GM21723 (cell line): ENCODE measurements around the gene POLQ.
"Not testable (repeated sequence)": the region's sequence is repeated elsewhere in the genome, so short reads cannot be mapped to it uniquely, and the experiment has no call there.

Experiments used
- ATAC-seq: cut with Tn5 transposase; IDR thresholded peaks from one replicate; pipeline ENCODE4 v1.9.1; 2021; ENCODE audit warnings: mild to moderate bottlenecking, moderate library complexity; ENCODE audit not compliant: unreplicated experiment

The POLQ gene

DNA sequence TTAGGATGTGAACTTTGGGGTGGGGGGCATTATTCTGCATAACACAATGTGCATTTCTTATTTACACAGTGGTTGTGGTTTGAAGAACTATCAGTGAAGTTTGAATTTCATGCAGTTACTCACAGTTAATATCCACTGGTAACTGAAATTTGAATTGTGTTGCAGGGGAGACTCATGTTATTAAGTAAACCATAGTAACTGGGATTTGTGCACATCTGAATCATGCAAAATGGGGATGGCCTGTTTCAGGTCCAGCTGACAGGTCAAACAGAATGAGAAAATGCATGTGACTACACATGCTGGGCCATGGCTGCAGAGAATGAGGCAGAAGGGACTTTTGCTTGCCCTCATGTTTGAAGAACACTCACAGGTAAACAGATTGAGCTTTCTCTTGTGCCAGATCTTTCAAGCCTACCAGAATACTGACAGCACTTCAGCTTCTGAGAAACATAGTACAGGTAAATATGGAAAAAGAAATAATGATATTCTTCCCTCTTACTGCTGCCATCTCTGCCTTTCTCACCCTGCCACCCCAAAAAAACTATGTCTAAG, 115.0 kb downstream of the POLQ start:
- no peak for ATAC-seq

DNA sequence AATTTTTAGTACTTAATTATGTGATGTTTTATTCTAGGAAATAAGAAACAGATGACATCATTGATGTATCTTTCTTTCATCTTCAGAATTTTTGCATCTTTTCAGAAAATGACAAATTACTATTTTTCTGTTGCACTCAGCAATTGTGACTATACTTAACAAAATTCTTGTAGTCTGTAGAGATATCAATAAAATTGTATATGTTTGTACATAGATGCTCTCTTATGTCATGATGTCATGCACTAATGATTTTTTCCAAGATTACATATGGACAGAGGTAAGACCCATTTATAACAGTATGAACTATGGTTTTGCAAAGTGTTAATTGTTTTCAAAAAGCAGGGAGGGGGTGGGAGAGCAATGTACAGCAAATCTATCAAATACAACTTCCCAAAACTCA, 121.2 kb downstream of the POLQ start:
- no peak for ATAC-seq

DNA sequence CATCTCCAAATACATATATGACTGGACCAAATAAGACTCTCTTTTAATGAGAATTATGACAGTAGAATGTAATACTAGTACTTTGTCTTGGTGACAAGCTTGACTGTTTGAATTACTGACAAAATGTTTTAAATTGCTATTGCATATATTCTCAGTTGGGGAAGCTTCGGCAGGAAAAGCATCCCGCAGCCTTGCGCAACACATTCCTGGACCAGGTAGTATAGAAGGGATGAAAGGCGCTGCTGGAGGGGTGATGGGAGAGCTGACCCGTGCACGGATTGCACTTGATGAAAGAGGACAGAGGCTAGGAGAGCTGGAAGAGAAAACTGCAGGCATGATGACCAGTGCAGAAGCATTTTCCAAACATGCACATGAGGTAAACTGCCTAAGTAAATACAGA, 127.6 kb downstream of the POLQ start:
- ATAC-seq: no peak

DNA sequence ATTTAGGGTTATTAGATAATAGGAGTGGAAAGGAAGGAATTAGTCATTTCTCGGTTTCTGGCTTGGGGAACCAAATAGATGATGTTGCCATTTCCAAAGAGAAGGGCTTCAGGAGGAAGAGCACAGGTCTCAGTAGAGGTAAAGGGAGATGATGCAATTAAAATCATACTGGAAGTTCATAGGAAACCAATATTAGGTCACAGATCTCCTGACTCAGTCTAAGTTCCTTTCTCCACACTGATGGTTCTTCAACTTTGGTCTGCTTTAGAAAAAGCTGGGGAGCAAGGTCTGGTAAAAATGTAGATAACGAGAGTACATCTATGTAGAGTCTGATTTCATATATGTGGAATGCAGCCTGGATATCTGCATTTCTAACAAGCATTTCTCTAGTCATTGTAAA, 130.9 kb downstream of the POLQ start:
- no peak for ATAC-seq

DNA sequence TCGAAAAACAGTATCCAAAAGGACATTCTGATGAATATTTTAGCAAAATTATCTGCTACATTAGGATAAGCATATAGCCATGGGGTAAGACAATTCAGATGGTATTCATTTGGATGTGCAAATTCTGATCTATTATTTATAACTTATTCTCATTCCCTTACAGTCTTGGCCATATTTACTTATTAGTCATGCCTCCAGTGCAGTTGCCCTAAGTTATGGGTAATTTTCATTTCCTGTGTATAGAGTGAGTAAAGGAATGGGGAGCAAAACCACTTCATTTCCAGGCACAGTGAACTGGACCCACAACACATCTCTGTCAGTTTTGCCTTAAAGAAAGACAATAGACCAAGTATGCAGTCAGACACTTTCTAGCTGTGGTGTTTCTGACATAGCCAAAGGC, 134.3 kb downstream of the POLQ start:
- ATAC-seq: no peak

DNA sequence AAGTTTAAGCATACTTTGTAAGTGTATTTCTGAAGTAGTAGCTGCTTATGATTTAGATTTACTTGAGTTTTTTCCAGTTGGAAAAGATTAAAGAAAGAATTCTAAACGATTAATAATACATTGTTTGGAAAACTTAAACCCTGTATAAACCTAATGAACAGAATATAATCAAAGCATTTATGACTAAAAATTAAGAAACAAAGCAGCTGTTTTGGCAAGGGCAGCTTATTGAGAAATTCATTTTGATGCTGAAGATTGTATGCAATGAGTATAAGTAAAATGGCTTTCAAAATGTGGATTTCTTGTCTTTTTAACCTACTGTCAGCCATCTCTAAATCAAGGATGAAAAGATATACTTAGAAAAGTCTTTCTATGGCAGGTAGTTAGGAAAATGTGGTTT, 140.2 kb downstream of the POLQ start:
- ATAC-seq: no peak

DNA sequence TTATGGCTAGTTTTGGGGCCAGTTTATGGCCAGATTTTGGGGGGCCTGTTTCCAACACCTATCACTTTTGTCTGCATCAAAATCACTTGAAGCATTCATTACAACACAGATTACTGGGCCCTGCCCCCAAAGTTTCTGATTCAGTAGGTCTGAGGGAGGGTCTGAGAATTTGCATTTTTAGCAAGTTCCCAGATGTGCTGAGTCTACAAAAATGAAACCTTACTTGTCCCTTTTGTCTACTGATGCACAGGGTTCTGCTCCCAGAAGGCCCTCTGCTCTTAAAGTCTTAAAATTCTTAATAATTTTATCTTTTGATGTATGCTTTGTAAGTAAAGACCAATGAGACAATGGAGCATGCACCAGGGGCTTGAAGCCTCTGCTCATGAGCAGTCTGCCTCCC, 146.0 kb downstream of the POLQ start:
- no peak for ATAC-seq

DNA sequence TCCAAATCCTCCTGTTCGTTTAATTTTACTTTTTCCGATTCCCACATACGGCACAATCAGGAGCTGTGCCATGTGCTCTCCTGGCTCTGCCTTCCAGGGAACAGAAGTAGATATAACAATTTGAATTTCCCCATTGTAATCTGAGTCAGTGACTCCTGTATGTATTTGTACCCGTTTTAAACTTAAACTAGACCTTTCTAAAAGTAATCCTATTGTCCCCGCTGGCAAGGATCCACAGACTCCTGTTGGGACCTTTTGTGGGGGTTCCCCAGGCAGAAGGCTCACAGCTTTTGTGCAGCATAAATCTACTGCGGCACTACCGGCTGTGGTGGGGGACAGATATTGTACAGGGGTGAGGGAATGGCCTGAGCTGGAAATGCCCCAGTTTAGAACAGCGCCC, 147.7 kb downstream of the POLQ start:
- ATAC-seq: not testable (repeated sequence)

DNA sequence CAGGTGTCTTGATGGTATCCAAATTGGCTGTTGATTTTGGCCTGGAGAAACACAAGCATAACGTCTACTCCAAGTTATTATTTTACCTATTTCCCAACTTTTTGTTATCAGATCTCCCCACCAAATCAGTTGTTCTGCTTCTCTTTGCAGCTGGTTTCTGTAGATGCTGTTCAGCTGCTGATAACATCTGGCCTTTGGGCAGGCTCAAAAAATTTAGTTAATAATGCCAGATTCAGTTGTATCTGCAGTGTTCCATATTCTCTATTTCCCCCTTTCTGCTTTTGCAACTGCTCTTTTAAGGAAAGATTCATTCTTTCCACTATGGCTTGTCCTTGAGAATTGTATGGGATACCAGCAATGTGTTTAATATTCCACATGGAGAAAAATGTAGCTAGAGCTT, 149.8 kb downstream of the POLQ start:
- not testable (repeated sequence) for ATAC-seq

DNA sequence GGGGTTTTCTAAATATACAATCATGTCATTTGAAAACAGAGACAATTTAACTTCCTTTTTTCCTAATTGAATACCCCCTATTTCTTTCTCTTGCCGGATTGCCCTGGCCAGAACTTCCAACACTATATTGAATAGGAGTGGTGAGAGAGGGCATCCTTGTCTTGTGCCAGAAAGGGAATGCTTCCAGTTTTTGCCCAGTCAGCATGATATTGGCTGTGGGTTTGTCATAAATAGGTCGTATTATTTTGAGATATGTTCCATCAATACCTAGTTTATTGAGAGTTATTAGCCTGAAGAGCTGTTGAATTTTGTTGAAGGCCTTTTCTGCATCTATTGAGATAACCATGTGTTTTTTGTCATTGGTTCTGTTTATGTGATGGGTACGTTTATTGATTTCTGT, 157.5 kb downstream of the POLQ start:
- not testable (repeated sequence) for ATAC-seq
